ENCODE measurements around the gene MLIP.
A peak's percentile ranks its signal among the peaks of the same experiment; 100 is the strongest.
"Not testable (repeated sequence)": the region's sequence is repeated elsewhere in the genome, so short reads cannot be mapped to it uniquely, and the experiment has no call there.

MLIP gene

GRCh38 chr6:54151861-54152260 is 40.6 kb downstream of the MLIP start:
- DNase-seq, result no peak

DNA sequence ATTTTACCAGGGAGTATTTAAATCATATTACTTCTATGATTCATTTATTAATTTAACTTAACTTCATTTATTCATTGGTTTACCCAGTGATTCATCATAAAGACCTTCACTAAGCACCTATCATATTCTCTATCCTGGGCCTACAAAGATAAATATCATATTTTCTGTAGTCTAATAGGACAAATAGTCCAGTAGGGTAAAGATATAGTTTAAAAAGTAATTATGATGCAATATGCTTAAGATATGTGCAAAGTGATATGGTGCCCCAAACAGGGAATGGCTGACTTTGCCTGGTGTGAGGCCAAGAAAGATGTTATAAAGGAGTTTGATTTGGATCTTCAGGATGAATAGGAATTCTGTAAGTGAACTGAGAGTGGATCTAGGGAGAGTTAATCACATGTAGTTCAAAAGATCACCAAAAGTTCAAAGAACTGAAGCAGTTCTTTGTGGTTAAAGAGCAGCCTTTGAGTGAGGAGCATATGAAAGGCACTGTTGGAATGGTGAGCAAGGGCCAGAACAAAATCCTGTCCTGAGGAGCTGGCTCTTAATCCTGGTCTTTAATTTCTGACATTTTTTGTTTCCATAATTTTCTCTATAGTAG is 45.5 kb downstream of the MLIP start:
- no peak for DNase-seq

DNA sequence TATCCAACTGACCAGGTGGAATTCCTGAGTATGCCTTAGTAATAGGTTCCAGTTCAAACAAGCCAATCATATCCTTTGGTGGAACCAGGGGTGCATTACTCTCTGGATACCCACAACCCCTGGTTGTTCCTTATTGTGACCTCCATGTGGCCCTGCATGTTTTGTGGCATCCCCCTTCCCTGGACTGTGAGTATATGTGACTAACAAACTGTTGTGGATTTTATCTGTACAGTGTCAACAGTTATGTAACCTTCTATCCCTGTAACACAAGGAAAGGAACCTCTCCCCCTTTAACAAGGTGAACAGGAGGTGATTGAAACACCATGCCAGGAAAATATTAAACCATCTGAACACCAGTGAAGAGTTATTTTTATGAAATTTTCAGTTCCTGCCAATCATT is 46.2 kb downstream of the MLIP start:
- no peak for DNase-seq

- no peak for DNase-seq
Measured at GRCh38 chr6:54173089-54173488, 61.8 kb downstream of the MLIP start.

- no peak for DNase-seq
Measured at GRCh38 chr6:54179152-54179551, 67.9 kb downstream of the MLIP start.

- DNase-seq, result no peak
Measured at GRCh38 chr6:54183616-54184015, 72.4 kb downstream of the MLIP start.

GRCh38 chr6:54185885-54186284 is 74.6 kb downstream of the MLIP start:
- no peak for DNase-seq

GRCh38 chr6:54188846-54189245 is 77.6 kb downstream of the MLIP start:
- DNase-seq, result no peak

- DNase-seq, result peak in 1 of 2 experiments; percentile 40
Measured at GRCh38 chr6:54191461-54191860, 80.2 kb downstream of the MLIP start.

DNA sequence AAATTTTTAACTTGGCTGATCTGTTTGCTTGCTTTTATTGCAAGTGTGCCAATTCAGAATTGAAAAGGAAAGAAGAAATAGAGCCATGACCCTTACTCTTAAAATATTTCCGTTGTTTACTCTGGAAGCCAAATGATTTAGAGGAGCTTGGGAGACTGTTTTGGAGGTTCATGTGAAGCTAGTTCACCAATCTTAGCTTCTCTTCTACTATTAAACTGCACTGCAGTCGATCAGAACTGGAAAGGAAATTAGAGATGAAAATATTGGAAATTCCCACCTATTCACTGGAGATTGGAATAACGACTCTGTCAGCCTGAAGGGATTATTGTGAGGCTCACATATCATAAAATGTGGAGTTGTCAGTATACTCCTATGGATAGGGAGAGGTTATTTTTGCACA is 81.8 kb downstream of the MLIP start:
- no peak for DNase-seq

GRCh38 chr6:54193560-54193959 is 82.3 kb downstream of the MLIP start:
- DNase-seq, result no peak

DNA sequence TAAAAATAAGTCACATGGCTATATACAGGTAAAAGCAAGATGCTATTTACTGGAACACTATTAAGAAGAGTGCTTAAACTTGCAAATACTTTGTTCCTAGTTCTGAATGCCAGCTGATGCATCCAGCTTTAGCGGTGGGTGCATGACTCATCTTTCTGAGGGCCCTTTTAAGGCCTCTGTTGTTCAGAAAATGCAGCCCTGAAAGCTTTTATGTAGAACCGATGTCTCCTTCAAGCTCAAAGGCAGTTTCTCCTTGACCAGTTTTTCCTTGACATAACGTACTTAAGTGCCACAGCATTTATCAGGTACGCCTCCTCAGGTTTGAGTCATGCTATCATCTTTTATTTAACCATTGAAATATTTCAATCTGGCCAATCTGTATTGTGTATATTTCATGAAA is 82.8 kb downstream of the MLIP start:
- DNase-seq, result no peak

GRCh38 chr6:54195637-54196036 is 84.4 kb downstream of the MLIP start:
- no peak for DNase-seq

- DNase-seq, result no peak
Measured at GRCh38 chr6:54196905-54197304, 85.7 kb downstream of the MLIP start.

- DNase-seq, result no peak
Measured at GRCh38 chr6:54198134-54198533, 86.9 kb downstream of the MLIP start.

DNA sequence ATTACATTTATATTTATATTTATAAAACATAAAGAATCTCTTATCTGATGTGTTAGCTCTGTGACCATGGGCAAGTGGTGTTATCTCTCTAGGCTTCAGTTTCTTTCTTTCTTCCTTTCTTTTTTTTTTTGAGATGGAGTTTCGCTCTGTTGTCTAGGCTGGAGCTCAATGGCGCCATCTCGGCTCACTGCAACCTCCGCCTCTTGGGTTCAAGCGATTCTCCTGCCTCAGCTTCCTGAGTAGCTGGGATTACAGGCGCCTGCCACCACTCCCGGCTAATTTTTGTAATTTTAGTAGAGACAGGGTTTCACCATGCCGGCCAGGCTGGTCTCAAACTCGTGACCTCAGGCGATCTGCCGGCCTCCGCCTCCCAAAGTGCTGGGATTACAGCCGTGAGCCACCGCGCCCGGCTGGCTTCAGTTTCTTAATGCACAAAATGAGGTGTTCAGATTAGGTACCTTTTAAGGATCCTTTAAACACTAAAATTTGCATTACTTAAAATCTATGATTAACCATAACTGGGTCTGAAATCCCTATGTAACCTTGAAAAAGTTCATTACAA is 92.3 kb downstream of the MLIP start:
- not testable (repeated sequence) for DNase-seq

DNA sequence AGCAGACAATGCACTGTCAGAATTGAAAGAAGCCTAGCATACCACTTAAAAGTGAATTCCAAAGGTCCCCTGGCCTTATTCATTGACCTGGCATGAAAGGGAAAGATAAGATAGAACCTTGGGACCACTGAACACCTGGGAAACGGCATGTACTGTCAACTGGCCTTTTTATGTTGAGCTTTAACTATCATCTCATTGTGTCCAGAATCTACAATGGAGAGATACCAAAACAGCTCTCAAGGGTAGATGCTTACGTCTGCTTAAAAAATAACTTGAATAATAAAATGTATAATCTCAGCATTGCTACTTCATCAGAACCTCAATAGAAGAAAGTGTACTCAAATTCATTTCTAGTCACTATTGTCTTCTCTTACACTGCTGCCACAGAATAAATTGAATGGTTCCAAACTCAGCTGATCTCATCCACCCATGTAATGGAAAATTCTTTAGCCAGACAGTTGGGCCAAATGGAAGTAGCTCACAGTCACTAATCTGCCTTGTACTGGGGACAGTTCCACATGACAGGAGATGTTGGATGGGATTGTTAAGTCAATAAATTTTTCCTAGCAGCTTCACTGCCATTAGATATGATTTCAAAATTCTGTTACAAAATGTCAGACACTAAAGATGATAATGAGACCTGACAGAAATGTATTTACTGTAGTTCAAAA is 93.8 kb downstream of the MLIP start:
- DNase-seq, result no peak

- no peak for DNase-seq
Measured at GRCh38 chr6:54206510-54206909, 95.3 kb downstream of the MLIP start.

DNA sequence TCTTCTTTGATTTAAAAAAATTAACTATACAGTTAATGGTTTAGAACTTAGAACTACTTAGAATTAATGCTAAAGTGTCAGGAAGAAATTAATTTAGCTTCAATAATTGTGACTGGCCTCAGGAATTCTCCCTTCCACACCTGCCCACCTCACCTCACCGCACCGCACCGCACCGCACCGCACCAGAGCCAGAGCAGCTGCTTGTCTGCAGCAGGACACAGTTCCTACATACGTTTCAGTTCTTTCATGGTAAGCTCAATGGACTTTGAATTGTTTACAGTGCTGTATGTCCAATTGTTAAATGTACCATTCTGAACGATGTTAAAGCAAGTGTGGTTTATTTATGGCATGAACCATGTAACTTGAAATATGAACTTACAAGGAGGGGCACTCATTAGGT is 98.7 kb downstream of the MLIP start:
- not testable (repeated sequence) for DNase-seq

GRCh38 chr6:54214286-54214685 is 103.0 kb downstream of the MLIP start:
- no peak for DNase-seq

GRCh38 chr6:54216336-54216735 is 105.1 kb downstream of the MLIP start:
- no peak for DNase-seq

DNA sequence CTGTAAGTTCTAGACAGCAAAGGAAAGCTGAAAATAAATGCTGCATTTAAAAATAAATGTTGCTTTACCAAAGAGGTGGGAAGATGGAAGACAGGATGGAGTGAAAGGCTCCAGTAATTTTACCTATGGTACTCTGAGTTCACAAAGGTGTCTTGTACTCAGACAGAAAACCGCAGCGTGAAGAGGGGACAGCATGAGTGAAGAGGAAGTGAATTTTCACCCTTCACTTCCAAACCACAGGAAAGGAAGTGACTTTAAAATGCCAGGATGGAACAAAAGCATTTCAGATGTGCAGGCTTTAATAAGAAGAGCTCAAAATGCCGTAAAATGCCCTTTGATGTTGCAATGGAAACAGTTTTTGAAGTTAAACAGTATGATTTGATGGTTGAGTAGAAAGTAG is 105.8 kb downstream of the MLIP start:
- DNase-seq, result no peak

DNA sequence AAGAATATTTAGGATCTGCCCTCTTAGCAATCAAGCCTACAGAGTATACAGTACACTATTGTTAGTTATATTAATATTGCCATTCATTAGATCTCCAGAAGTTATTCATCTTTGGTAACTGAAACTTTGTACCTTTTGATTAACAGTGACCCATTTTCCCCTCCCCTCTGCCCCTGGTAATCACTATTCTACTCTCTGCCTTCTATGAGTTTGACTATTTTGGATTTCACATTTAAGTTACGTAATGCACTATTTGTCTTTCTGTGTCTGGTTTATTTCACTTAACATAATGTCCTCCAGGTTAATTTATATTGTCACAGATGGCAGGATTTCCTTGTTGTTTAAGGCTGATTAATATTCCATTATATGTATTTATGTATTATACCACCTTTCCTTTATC is 111.0 kb downstream of the MLIP start:
- DNase-seq, result no peak

DNA sequence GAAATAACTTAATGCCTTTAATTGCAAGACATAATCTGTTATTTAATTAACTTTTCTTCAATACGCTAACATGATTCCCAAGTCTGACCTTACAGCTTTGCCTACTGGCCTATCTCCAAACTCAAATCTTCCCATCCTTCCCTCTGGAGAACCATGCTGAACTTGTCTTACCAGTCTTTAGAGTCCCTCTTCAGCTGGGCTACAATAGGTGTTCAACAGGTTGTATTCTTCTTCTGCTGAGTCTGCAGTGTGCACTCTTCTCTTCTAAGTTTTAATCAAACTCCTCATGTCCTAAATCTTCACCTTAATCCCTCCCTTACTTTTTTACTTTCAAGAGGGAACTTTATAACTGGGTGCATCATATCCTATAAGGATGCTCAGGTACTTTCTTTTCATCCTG is 121.5 kb downstream of the MLIP start:
- no peak for DNase-seq

DNA sequence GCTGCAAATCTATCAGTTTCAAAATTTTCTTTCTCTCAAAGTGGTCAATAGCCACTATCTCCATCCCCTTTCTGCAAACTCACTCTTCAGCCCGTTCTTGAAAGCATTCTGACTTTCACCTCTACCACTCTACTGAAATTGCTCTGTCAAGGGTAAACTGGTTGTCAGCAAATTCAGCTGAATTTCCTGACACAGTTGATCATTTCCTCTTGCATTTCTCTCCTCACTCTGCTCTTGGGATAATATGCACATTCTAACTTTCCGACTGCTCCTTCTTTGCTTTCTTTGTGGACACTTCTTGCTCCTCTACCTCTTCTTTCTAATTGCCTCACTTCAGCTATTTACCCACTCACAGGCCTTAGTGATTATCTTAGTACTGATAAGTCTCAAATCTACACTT is 123.3 kb downstream of the MLIP start:
- DNase-seq, result no peak

Measured in NCI-H524 (cell line).